WTC11 (cell line): ENCODE measurements around the gene BCL7A. TPM values are rescaled to one million over a fixed set of nuclear protein-coding genes. Genes with fewer than 3 reads are reported as not detected.

Source experiments
- ATAC-seq: fragments of 200-7000 bp; cut with Tn5 transposase; 2 replicates; pipeline ENCODE4 v1.10.0; 2021; ENCODE audit warnings: mild to moderate bottlenecking, moderate library complexity
- CTCF ChIA-PET: fragments of 300-600 bp; sonication (Branson Sonifier 250); formaldehyde crosslinking; loops from one replicate; lab custom pipeline; 2021; ENCODE audit warnings: antibody characterized with exemption; lab: Charles Lee
- POLR2A ChIA-PET: fragments of 350-600 bp; sonication (Branson Sonifier 250); formaldehyde crosslinking; loops from one replicate; lab custom pipeline; 2021; ENCODE audit warnings: antibody characterized with exemption; lab: Charles Lee
- DNase-seq: peaks from one replicate; pipeline ENCODE4 v3.0.0; 2021; ENCODE audit warnings: low spot score
- H3K27ac Mint-ChIP-seq: 2 replicates; pipeline ENCODE4 v1.8.0; 2021; ENCODE audit warnings: mixed read lengths
- H3K27me3 Mint-ChIP-seq: 2 replicates; pipeline ENCODE4 v1.8.0; 2021; ENCODE audit warnings: low read depth, mild to moderate bottlenecking, moderate library complexity, mixed read lengths
- H3K36me3 Mint-ChIP-seq: 2 replicates; pipeline ENCODE4 v1.8.0; 2021; ENCODE audit warnings: mixed read lengths
- H3K4me1 Mint-ChIP-seq: 2 replicates; pipeline ENCODE4 v1.8.0; 2022; ENCODE audit warnings: mixed read lengths
- H3K4me3 Mint-ChIP-seq: 2 replicates; pipeline ENCODE4 v1.8.0; 2021; ENCODE audit warnings: mild to moderate bottlenecking, moderate library complexity, mixed read lengths
- H3K9me3 Mint-ChIP-seq: 2 replicates; pipeline ENCODE4 v1.8.0; 2021; ENCODE audit warnings: mixed read lengths
- FOXP1 ChIP-seq: sonication (generic); formaldehyde crosslinking; IDR thresholded peaks from 2 replicates; pipeline ENCODE4 v1.8.0; 2022; ENCODE audit warnings: missing genetic modification reagents, mild to moderate bottlenecking, moderate library complexity, borderline replicate concordance
- GTF2I ChIP-seq: fragments of 250-450 bp; sonication (Bioruptor Pico); conservative IDR thresholded peaks from 2 replicates; pipeline ENCODE4 v1.4.0; 2021; ENCODE audit warnings: mild to moderate bottlenecking
- NR1H2 ChIP-seq: sonication (generic); formaldehyde crosslinking; IDR thresholded peaks from 2 replicates; pipeline ENCODE4 v1.9.0; 2021; ENCODE audit warnings: mild to moderate bottlenecking, moderate library complexity, missing genetic modification reagents
- SP1 ChIP-seq: sonication (generic); formaldehyde crosslinking; conservative IDR thresholded peaks from 2 replicates; pipeline ENCODE4 v1.8.1; 2022; ENCODE audit warnings: missing genetic modification reagents
- ZNF121 ChIP-seq: sonication (generic); formaldehyde crosslinking; IDR thresholded peaks from 2 replicates; pipeline ENCODE4 v1.8.0; 2023; ENCODE audit warnings: missing genetic modification reagents
- total RNA-seq: library from RNA; stranded (reverse); gene quantifications from 3 replicates; pipeline ENCODE4 v1.2.3, GENCODE V29; 2021
- TF ChIP-seq, protein P1 (sequence below): fragments of 200-600 bp; IDR thresholded peaks from 2 replicates; pipeline ENCODE4 v1.8.0; 2022; ENCODE audit warnings: antibody characterized with exemption
- TF ChIP-seq, protein P2 (sequence below): sonication (generic); formaldehyde crosslinking; IDR thresholded peaks from 2 replicates; pipeline ENCODE4 v1.8.0; 2023; ENCODE audit warnings: mild to moderate bottlenecking, missing genetic modification reagents
- TF ChIP-seq, protein P3 (sequence below): sonication (generic); formaldehyde crosslinking; IDR thresholded peaks from 2 replicates; pipeline ENCODE4 v1.8.0; 2022; ENCODE audit warnings: mild to moderate bottlenecking, missing genetic modification reagents
- TF ChIP-seq, protein P4 (sequence below): sonication (generic); formaldehyde crosslinking; IDR thresholded peaks from 2 replicates; pipeline ENCODE4 v1.8.0; 2022; ENCODE audit warnings: mild to moderate bottlenecking, missing genetic modification reagents
- TF ChIP-seq, protein P5 (sequence below): sonication (generic); formaldehyde crosslinking; IDR thresholded peaks from 2 replicates; pipeline ENCODE4 v1.8.0; 2022; ENCODE audit warnings: missing genetic modification reagents
- TF ChIP-seq, protein P6 (sequence below): fragments of 250-450 bp; sonication (Bioruptor Pico); conservative IDR thresholded peaks from 2 replicates; pipeline ENCODE4 v1.9.0; 2021; ENCODE audit warnings: mild to moderate bottlenecking

The BCL7A gene
- total RNA-seq, 1 experiment from 2014 or later = 19.7 TPM

DNA sequence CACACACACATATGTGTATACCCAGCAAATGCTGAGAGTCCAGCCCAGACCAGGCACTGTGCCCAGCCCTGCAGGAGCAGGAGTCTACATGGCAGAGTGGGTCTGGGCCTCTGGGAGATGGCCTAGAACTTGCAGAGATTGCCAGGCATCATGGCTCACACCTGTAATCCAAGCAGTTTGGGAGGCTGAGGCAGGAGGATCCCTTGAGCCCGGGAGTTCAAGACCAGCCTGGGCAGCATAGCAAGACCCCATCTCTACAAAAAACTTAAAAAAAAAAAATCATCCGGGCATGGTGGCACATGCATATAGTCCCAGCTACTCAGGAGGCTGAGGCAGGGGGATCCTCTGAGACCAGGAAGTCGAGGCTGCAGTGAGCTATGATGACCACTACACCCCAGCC is 36.1 kb downstream of the BCL7A start:
- H3K36me3 Mint-ChIP-seq = peaks cover 32% of the 10 kb centered on the region
- no peak overlapping the region for H3K27ac Mint-ChIP-seq
- ATAC-seq = no peak
- no peak for DNase-seq
- POLR2A ChIA-PET = no interaction called here
- no peak overlapping the region for H3K4me3 Mint-ChIP-seq
- no peaks in the 10 kb centered on the region for H3K9me3 Mint-ChIP-seq
- no peaks in the 10 kb centered on the region for H3K27me3 Mint-ChIP-seq
- TF ChIP-seq ZNF121 = peak; percentile 67; the same call in 1 of the 2 replicates
- TF ChIP-seq, protein P1, sequence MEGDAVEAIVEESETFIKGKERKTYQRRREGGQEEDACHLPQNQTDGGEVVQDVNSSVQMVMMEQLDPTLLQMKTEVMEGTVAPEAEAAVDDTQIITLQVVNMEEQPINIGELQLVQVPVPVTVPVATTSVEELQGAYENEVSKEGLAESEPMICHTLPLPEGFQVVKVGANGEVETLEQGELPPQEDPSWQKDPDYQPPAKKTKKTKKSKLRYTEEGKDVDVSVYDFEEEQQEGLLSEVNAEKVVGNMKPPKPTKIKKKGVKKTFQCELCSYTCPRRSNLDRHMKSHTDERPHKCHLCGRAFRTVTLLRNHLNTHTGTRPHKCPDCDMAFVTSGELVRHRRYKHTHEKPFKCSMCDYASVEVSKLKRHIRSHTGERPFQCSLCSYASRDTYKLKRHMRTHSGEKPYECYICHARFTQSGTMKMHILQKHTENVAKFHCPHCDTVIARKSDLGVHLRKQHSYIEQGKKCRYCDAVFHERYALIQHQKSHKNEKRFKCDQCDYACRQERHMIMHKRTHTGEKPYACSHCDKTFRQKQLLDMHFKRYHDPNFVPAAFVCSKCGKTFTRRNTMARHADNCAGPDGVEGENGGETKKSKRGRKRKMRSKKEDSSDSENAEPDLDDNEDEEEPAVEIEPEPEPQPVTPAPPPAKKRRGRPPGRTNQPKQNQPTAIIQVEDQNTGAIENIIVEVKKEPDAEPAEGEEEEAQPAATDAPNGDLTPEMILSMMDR = no peak
- TF ChIP-seq, all 79 proteins: peak for 1
- CTCF ChIA-PET = no interaction called here
- peaks cover 11% of the 10 kb centered on the region for H3K4me1 Mint-ChIP-seq

DNA sequence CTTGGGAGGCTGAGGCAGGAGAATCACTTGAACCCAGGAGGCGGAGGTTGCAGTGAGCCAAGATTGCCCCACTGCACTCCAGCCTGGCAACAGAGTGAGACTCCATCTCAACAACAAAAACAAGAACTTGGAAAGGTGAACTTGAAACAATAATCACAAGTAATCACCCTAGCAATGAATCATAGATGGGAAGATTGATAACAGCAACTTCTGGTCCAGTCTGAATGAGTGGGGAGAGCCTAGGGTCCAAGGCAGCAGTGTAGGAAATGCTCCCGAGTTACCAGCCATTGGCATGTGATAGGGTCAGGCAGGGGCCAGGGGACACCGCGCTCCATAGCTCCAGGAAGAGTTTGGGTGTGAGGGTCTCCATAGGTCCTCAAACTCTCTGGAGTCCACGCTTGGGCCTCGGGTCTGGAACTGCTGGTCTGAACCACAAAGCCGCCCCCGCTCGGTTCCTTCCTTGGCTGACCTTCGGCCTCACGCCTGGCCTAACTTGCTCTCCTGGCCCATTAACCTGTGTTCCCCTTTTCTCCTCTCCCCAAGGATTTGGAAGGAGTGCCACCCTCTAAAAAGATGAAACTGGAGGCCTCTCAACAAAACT is 37.0 kb downstream of the BCL7A start:
- ChIA-PET POLR2A (no interaction called here), CTCF (no interaction called here)
- H3K4me1 Mint-ChIP-seq = peaks cover 20% of the 10 kb centered on the region
- TF ChIP-seq, protein P2, sequence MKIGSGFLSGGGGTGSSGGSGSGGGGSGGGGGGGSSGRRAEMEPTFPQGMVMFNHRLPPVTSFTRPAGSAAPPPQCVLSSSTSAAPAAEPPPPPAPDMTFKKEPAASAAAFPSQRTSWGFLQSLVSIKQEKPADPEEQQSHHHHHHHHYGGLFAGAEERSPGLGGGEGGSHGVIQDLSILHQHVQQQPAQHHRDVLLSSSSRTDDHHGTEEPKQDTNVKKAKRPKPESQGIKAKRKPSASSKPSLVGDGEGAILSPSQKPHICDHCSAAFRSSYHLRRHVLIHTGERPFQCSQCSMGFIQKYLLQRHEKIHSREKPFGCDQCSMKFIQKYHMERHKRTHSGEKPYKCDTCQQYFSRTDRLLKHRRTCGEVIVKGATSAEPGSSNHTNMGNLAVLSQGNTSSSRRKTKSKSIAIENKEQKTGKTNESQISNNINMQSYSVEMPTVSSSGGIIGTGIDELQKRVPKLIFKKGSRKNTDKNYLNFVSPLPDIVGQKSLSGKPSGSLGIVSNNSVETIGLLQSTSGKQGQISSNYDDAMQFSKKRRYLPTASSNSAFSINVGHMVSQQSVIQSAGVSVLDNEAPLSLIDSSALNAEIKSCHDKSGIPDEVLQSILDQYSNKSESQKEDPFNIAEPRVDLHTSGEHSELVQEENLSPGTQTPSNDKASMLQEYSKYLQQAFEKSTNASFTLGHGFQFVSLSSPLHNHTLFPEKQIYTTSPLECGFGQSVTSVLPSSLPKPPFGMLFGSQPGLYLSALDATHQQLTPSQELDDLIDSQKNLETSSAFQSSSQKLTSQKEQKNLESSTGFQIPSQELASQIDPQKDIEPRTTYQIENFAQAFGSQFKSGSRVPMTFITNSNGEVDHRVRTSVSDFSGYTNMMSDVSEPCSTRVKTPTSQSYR (CRISPR knock-in tag) = no peak
- TF ChIP-seq, protein P3, sequence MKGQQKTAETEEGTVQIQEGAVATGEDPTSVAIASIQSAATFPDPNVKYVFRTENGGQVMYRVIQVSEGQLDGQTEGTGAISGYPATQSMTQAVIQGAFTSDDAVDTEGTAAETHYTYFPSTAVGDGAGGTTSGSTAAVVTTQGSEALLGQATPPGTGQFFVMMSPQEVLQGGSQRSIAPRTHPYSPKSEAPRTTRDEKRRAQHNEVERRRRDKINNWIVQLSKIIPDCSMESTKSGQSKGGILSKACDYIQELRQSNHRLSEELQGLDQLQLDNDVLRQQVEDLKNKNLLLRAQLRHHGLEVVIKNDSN (CRISPR knock-in tag) = no peak
- no peak for TF ChIP-seq SP1 (CRISPR knock-in tag)
- H3K4me3 Mint-ChIP-seq = no peak overlapping the region
- no peaks in the 10 kb centered on the region for H3K27me3 Mint-ChIP-seq
- ATAC-seq (no peak), DNase-seq (no peak)
- no peaks in the 10 kb centered on the region for H3K9me3 Mint-ChIP-seq
- H3K36me3 Mint-ChIP-seq = peaks cover 32% of the 10 kb centered on the region
- peak overlapping the region; percentile 43 for H3K27ac Mint-ChIP-seq

DNA sequence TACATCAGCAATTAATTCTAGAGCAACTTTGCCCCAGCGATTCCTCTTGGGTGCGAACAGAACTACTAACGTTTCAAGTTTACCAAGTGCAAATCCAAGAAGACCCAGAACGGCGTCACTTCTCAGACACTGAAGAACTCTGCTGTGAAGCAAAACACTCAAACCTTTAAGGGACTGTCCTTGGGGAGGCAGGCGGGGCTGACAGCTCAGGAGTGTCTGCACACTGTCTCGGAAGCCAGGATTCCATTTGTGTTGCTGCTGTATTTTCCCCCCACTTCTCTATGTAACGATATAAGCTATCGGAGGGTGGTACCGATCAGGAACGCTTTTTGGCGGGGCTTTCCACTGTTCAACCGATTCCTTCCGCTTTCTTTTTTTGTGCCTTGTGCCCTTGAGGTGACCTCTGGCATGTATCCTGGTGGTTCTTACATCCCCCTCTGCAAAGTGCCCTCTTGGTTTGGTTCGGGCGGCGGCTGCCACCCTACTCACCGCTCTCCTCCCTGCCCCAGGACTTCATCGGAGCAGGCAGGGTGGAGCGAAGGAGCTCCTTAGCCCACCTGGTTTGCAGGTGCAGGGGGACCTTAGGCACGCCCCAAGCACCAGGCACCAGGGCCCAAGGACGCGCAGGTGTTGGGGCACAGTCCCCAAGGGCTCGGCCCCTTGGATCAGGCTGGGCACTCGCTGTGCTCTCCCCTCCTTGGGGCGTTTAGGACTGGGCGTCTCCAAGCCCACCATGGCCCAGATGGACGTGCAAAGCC is 37.7 kb downstream of the BCL7A start:
- H3K36me3 Mint-ChIP-seq = peaks cover 32% of the 10 kb centered on the region
- ATAC-seq = no peak
- no peaks in the 10 kb centered on the region for H3K9me3 Mint-ChIP-seq
- TF ChIP-seq NR1H2 (CRISPR knock-in tag) (no peak), GTF2I (CRISPR knock-in tag) (no peak), FOXP1 (no peak)
- TF ChIP-seq, protein P4, sequence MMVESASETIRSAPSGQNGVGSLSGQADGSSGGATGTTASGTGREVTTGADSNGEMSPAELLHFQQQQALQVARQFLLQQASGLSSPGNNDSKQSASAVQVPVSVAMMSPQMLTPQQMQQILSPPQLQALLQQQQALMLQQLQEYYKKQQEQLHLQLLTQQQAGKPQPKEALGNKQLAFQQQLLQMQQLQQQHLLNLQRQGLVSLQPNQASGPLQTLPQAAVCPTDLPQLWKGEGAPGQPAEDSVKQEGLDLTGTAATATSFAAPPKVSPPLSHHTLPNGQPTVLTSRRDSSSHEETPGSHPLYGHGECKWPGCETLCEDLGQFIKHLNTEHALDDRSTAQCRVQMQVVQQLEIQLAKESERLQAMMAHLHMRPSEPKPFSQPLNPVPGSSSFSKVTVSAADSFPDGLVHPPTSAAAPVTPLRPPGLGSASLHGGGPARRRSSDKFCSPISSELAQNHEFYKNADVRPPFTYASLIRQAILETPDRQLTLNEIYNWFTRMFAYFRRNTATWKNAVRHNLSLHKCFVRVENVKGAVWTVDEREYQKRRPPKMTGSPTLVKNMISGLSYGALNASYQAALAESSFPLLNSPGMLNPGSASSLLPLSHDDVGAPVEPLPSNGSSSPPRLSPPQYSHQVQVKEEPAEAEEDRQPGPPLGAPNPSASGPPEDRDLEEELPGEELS (CRISPR knock-in tag) = no peak
- TF ChIP-seq, protein P3 (CRISPR knock-in tag) = no peak
- TF ChIP-seq, protein P5, sequence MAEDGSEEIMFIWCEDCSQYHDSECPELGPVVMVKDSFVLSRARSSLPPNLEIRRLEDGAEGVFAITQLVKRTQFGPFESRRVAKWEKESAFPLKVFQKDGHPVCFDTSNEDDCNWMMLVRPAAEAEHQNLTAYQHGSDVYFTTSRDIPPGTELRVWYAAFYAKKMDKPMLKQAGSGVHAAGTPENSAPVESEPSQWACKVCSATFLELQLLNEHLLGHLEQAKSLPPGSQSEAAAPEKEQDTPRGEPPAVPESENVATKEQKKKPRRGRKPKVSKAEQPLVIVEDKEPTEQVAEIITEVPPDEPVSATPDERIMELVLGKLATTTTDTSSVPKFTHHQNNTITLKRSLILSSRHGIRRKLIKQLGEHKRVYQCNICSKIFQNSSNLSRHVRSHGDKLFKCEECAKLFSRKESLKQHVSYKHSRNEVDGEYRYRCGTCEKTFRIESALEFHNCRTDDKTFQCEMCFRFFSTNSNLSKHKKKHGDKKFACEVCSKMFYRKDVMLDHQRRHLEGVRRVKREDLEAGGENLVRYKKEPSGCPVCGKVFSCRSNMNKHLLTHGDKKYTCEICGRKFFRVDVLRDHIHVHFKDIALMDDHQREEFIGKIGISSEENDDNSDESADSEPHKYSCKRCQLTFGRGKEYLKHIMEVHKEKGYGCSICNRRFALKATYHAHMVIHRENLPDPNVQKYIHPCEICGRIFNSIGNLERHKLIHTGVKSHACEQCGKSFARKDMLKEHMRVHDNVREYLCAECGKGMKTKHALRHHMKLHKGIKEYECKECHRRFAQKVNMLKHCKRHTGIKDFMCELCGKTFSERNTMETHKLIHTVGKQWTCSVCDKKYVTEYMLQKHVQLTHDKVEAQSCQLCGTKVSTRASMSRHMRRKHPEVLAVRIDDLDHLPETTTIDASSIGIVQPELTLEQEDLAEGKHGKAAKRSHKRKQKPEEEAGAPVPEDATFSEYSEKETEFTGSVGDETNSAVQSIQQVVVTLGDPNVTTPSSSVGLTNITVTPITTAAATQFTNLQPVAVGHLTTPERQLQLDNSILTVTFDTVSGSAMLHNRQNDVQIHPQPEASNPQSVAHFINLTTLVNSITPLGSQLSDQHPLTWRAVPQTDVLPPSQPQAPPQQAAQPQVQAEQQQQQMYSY = no peak
- TF ChIP-seq, protein P6, sequence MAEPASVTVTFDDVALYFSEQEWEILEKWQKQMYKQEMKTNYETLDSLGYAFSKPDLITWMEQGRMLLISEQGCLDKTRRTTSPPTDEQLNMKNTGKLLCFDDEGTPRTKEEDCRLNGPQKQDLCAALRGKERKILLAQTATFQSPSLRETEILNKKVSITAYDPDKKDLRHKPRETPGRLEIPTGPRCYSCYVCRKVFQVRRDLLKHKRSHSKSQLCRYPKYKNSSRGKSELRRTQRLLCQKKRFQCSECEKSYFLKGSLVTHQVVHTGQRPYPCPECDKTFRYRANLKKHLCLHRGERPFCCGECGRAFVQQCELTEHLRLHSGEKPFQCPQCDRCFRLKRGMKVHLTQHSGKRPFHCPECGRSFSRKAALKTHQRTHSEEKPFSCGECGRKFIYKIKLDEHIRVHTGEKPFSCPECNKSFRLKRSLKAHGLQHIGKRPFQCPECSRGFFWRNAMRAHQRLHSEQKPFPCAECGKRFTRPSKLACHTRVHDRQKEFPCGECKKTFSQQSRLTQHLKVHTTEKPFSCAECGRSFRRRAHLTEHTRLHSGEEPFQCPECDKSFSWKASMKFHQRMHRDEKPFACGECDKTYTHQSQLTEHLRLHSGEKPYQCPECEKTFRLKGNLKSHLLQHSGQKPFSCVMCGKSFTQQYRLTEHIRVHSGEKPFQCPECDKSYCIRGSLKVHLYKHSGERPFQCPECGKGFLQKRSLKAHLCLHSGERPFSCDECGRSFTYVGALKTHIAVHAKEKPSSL = no peak
- TF ChIP-seq, all 79 proteins: peak for 0
- CTCF ChIA-PET = no interaction called here
- no peak overlapping the region for H3K4me3 Mint-ChIP-seq
- H3K27me3 Mint-ChIP-seq = no peaks in the 10 kb centered on the region
- H3K27ac Mint-ChIP-seq = peak overlapping the region; percentile 83
- POLR2A ChIA-PET = no interaction called here
- peaks cover 26% of the 10 kb centered on the region for H3K4me1 Mint-ChIP-seq
- DNase-seq = no peak
